Bronchial epithelial cell (primary cell): ENCODE measurements around the gene OR14A16. TPM values are rescaled to one million over a fixed set of nuclear protein-coding genes. Genes with fewer than 3 reads are reported as not detected.

ENCODE experiments used
- DNase-seq: peaks from one replicate; pipeline ENCODE4 v3.0.0-alpha.2; 2010; ENCODE audit warnings: low read depth
- FAIRE-seq: peaks from 2 replicates; lab custom pipeline; 2011; peaks lifted over from hg19 to GRCh38; lab: Jason Lieb, UNC
- H3K27me3 ChIP-seq: 2 replicates; pipeline ENCODE4 v1.5.1; 2011; ENCODE audit warnings: low read length; ENCODE audit not compliant: control insufficient read depth, insufficient read depth
- H3K36me3 ChIP-seq: 2 replicates; pipeline ENCODE4 v1.5.1; 2011; ENCODE audit warnings: low read length; ENCODE audit not compliant: control insufficient read depth, insufficient read depth
- H3K4me3 ChIP-seq: 2 replicates; pipeline ENCODE4 v1.5.1; 2011; ENCODE audit warnings: mild to moderate bottlenecking, low read depth, low read length, control low read depth
- CTCF ChIP-seq: IDR thresholded peaks from 2 replicates; pipeline ENCODE4 v1.5.1; 2011; ENCODE audit warnings: mild to moderate bottlenecking, moderate library complexity, low read length, control low read depth, inconsistent platforms; ENCODE audit not compliant: insufficient read depth, severe bottlenecking
- total RNA-seq: library from RNA; depleted of rRNA; stranded (reverse); fragments of >200 nt; gene quantifications from 2 replicates; pipeline ENCODE4 v1.2.1, GENCODE V29; 2014

OR14A16 gene
- total RNA-seq, 1 donor from 2014 or later = not detected

- no peak for FAIRE-seq
- DNase-seq = no peak
Observed at GRCh38 chr1:247845693-247846017, 21.7 kb upstream of the OR14A16 start.

GRCh38 chr1:247845011-247845692, 21.2 kb upstream of the OR14A16 start:
- no peak for TF ChIP-seq CTCF
- FAIRE-seq = no peak

More at GRCh38 chr1:247845693-247846017, 21.7 kb upstream of the OR14A16 start:
- H3K4me3 ChIP-seq = no peak overlapping the region
- TF ChIP-seq CTCF = no peak
- H3K36me3 ChIP-seq = no peaks in the 10 kb centered on the region
- H3K27me3 ChIP-seq = no peaks in the 10 kb centered on the region

GRCh38 chr1:247843411-247843810, 19.5 kb upstream of the OR14A16 start:
- no peak for TF ChIP-seq CTCF
- DNase-seq (no peak), FAIRE-seq (no peak)
- H3K4me3 ChIP-seq = no peak overlapping the region
- no peaks in the 10 kb centered on the region for H3K36me3 ChIP-seq
- H3K27me3 ChIP-seq = no peaks in the 10 kb centered on the region

More at GRCh38 chr1:247845011-247845692, 21.2 kb upstream of the OR14A16 start:
- Histone ChIP-seq H3K36me3 (no peaks in the 10 kb centered on the region), H3K4me3 (no peak overlapping the region), H3K27me3 (no peaks in the 10 kb centered on the region)
- DNase-seq = no peak

- DNase-seq (no peak), FAIRE-seq (no peak)
- no peaks in the 10 kb centered on the region for H3K36me3 ChIP-seq
- no peak for TF ChIP-seq CTCF
- no peak within 1 kb of the TSS for H3K4me3 ChIP-seq
- no peaks in the 10 kb centered on the region for H3K27me3 ChIP-seq
Observed at GRCh38 chr1:247841796-247842195, 17.9 kb upstream of the OR14A16 start, which contains the start of gene OR11L1. Gene OR11L1, minus strand, starts transcription at chr1:247841896. Its CDS starts 0 bp downstream, at chr1:247841896.

GRCh38 chr1:247840818-247841217, 16.9 kb upstream of the OR14A16 start:
- no peak for TF ChIP-seq CTCF
- Histone ChIP-seq H3K27me3 (no peaks in the 10 kb centered on the region), H3K36me3 (no peaks in the 10 kb centered on the region), H3K4me3 (no peak overlapping the region)
- FAIRE-seq = no peak
- no peak for DNase-seq

- no peak for TF ChIP-seq CTCF
- no peak for FAIRE-seq
- Histone ChIP-seq H3K4me3 (no peak overlapping the region), H3K36me3 (no peaks in the 10 kb centered on the region), H3K27me3 (no peaks in the 10 kb centered on the region)
- DNase-seq = no peak
Observed at GRCh38 chr1:247833601-247834000, 9.7 kb upstream of the OR14A16 start.
